SK-N-SH (cell line): Measurements from ENCODE around the gene ALDOA. TPM values are rescaled to one million over a fixed set of nuclear protein-coding genes. Genes with fewer than 3 reads are reported as not detected.

Experiments used
- CTCF ChIA-PET: fragments of 300-600, 350-600 bp; formaldehyde crosslinking; extraction: SDS; loops from one replicate; lab custom pipeline; 2021; lab: Yijun Ruan, JAX
- POLR2A ChIA-PET: fragments of 350-600 bp; sonication (Branson Sonifier 250); formaldehyde crosslinking; extraction: SDS; loops from one replicate; lab custom pipeline; 2020; ENCODE audit warnings: antibody characterized with exemption, inconsistent platforms; lab: Yijun Ruan, JAX
- DNase-seq: peaks from one replicate; pipeline ENCODE4 v3.0.0; 2012
- H2AFZ ChIP-seq: fragments of 200-600 bp; sonication (generic); 2 replicates; pipeline ENCODE4 v1.8.1; 2016; ENCODE audit warnings: antibody characterized with exemption, mild to moderate bottlenecking, low read depth
- H3F3A ChIP-seq: fragments of 200-600 bp; sonication (generic); replicated peaks from 2 replicates; pipeline ENCODE3; 2016; ENCODE audit warnings: antibody characterized with exemption, mild to moderate bottlenecking; ENCODE audit not compliant: insufficient read depth
- H3K27ac ChIP-seq, 2 experiments: fragments of 200-500 bp in 1 of 2; fragments of 200-600 bp in 1 of 2; sonication (Bioruptor generic) in 1 of 2; sonication (generic), shearing (Covaris generic) in 1 of 2; 2 replicates each; pipeline versions ENCODE4 v1.5.1 to v1.6.1; 2014 to 2016; ENCODE audit warnings: low read depth in 2 of 2, inconsistent platforms in 1 of 2, low read length in 1 of 2, mild to moderate bottlenecking in 1 of 2, mixed read lengths in 1 of 2
- H3K27me3 ChIP-seq: fragments of 200-600 bp; sonication (generic), shearing (Covaris generic); 2 replicates; pipeline ENCODE4 v1.6.1; 2016; ENCODE audit warnings: mixed run types; ENCODE audit not compliant: insufficient read depth
- H3K36me3 ChIP-seq, 2 experiments: fragments of 200-500 bp in 1 of 2; fragments of 200-600 bp in 1 of 2; sonication (Bioruptor generic) in 1 of 2; sonication (generic) in 1 of 2; replicated peaks in 1 of 2; 2 replicates each; pipeline versions ENCODE3 to v1.5.1; 2014 to 2016; ENCODE audit warnings: low read length in 1 of 2, mild to moderate bottlenecking in 1 of 2; ENCODE audit not compliant: insufficient read depth in 2 of 2, control insufficient read depth in 1 of 2
- H3K4me1 ChIP-seq, 2 experiments: fragments of 200-500 bp in 1 of 2; fragments of 200-600 bp in 1 of 2; sonication (Bioruptor generic) in 1 of 2; sonication (generic), shearing (Covaris generic) in 1 of 2; 2 replicates each; pipeline versions ENCODE4 v1.5.1 to v1.6.1; 2014 to 2016; ENCODE audit warnings: low read depth in 1 of 2, low read length in 1 of 2, mixed run types in 1 of 2; ENCODE audit not compliant: insufficient read depth in 2 of 2, control insufficient read depth in 1 of 2
- H3K4me2 ChIP-seq: fragments of 200-600 bp; sonication (generic), shearing (Covaris generic); 2 replicates; pipeline ENCODE4 v1.6.1; 2017; ENCODE audit warnings: mixed run types
- H3K4me3 ChIP-seq, 2 experiments: fragments of 200-500 bp in 1 of 2; fragments of 200-600 bp in 1 of 2; sonication (Bioruptor generic) in 1 of 2; sonication (generic), shearing (Covaris generic) in 1 of 2; 2 replicates each; pipeline versions ENCODE4 v1.5.1 to v1.8.1; 2014 to 2016; ENCODE audit warnings: low read depth in 2 of 2, inconsistent platforms in 1 of 2, low read length in 1 of 2, mild to moderate bottlenecking in 1 of 2, mixed read lengths in 1 of 2, moderate library complexity in 1 of 2
- H3K79me2 ChIP-seq: fragments of 200-600 bp; sonication (generic); 2 replicates; pipeline ENCODE4 v1.8.1; 2017; ENCODE audit warnings: mild to moderate bottlenecking; ENCODE audit not compliant: insufficient read depth
- H3K9ac ChIP-seq: fragments of 200-600 bp; sonication (generic); 2 replicates; pipeline ENCODE4 v1.6.1; 2017; ENCODE audit warnings: mixed run types
- H3K9me2 ChIP-seq: fragments of 200-600 bp; sonication (generic); 2 replicates; pipeline ENCODE4 v1.6.1; 2017; ENCODE audit warnings: mixed run types
- H3K9me3 ChIP-seq: fragments of 200-600 bp; sonication (generic); 2 replicates; pipeline ENCODE4 v1.6.1; 2017; ENCODE audit warnings: mixed run types, mild to moderate bottlenecking, moderate library complexity
- H4K20me1 ChIP-seq: fragments of 200-600 bp; sonication (generic); 2 replicates; pipeline ENCODE4 v1.6.1; 2017; ENCODE audit warnings: mild to moderate bottlenecking, mixed run types; ENCODE audit not compliant: insufficient read depth
- EZH2phosphoT487 ChIP-seq: fragments of 200-600 bp; sonication (generic); IDR thresholded peaks from 2 replicates; pipeline ENCODE4 v1.6.1; 2017; ENCODE audit warnings: low read depth, mixed run types, mild to moderate bottlenecking, antibody characterized with exemption, moderate library complexity, borderline replicate concordance
- MEF2A ChIP-seq: IDR thresholded peaks from 2 replicates; pipeline ENCODE4 v1.4.0; 2012; ENCODE audit warnings: low read depth, borderline replicate concordance
- POLR2AphosphoS5 ChIP-seq: IDR thresholded peaks from 2 replicates; pipeline ENCODE4 v1.6.1; 2012; ENCODE audit warnings: low read depth, low read length
- RCOR1 ChIP-seq: fragments of 150-350 bp; IDR thresholded peaks from 2 replicates; pipeline ENCODE4 v1.6.1; 2017; ENCODE audit warnings: antibody characterized with exemption, low read length
- SIN3A ChIP-seq: IDR thresholded peaks from 2 replicates; pipeline ENCODE4 v1.6.1; 2012; ENCODE audit warnings: low read depth, mild to moderate bottlenecking, low read length, moderate library complexity, borderline replicate concordance
- TCF12 ChIP-seq: IDR thresholded peaks from 2 replicates; pipeline ENCODE4 v1.4.0; 2012
- WGBS: methylation state at CpG from one replicate; pipeline ENCODE4 v1.1.6; 2017; ENCODE audit warnings: low lambda C conversion rate; 5-methylcytosine and 5-hydroxymethylcytosine counted together
- polyA plus RNA-seq, 3 experiments: library from polyadenylated mRNA; depleted of rRNA; stranded (reverse); fragments of >200 nt; gene quantifications; 2 replicates each; pipeline ENCODE4 v1.2.3, GENCODE V29; 2012
- TF ChIP-seq, protein P1 (sequence below): IDR thresholded peaks from 2 replicates; pipeline ENCODE4 v1.4.0; 2012; ENCODE audit warnings: low read depth, borderline replicate concordance
- TF ChIP-seq, protein P2 (sequence below): fragments of 150-350 bp; IDR thresholded peaks from 2 replicates; pipeline ENCODE4 v1.6.1; 2017; ENCODE audit warnings: antibody characterized with exemption, low read length, low read depth, borderline replicate concordance

ALDOA gene
- polyA plus RNA-seq, 1 of the 3 experiments (the other 2 are of a cell fraction), result 641 TPM

DNA sequence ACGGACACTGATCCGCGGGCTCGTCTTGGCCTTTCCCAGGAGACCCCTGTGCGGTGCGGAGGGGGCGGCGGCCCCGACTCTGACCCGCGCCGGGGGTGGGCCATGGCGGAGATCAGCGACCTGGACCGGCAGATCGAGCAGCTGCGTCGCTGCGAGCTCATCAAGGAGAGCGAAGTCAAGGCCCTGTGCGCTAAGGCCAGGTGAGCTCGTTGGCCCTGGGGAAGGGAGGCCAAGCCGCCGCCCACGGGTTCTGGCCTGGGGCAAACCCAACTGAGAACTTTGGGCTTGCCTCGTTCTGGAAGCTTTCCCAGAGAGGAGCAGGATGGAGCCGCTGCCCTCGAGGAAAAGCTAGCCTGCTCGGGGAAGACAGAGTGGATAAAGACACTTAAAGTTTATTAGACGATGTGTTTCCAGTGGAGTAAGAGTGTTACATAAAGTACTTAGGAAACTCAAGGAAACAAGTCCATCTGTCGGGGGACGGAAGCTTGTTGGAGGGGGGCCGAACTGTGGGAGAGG, 10.8 kb downstream of the ALDOA start:
- DNase-seq, result no peak
- WGBS, result under 1% methylated on average over 25 of the region's 33 CpGs
- Histone ChIP-seq H3K4me1 (peaks cover 5 to 18% of the 10 kb centered on the region in 2 experiments; a peak in 3 of 4 replicates), H3K27me3 (no peaks in the 10 kb centered on the region), H3K9me2 (no peaks in the 10 kb centered on the region), H3F3A (peaks cover 42% of the 10 kb centered on the region), H3K36me3 (peaks cover 38 to 44% of the 10 kb centered on the region in 2 experiments), H3K79me2 (peaks cover 72% of the 10 kb centered on the region), H3K4me2 (peak overlapping the region; percentile 89), H2AFZ (no peak overlapping the region), H3K27ac (peak overlapping the region; percentile 47 to 90; a peak in 3 of 4 replicates), H3K9ac (peak overlapping the region; percentile 88), H4K20me1 (peaks cover 46% of the 10 kb centered on the region), H3K4me3 (peak overlapping the region; percentile 76 to 78), H3K9me3 (no peaks in the 10 kb centered on the region)
- TF ChIP-seq EZH2phosphoT487 (no peak), MEF2A (no peak)
- TF ChIP-seq, protein P1, sequence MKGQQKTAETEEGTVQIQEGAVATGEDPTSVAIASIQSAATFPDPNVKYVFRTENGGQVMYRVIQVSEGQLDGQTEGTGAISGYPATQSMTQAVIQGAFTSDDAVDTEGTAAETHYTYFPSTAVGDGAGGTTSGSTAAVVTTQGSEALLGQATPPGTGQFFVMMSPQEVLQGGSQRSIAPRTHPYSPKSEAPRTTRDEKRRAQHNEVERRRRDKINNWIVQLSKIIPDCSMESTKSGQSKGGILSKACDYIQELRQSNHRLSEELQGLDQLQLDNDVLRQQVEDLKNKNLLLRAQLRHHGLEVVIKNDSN, result no peak
- ChIA-PET POLR2A (interaction anchor here (0.6 to 1.3 kb wide), 4 partner anchors 11 to 258 kb away, joined by 3 to 13 read pairs (median 4); partner anchors contain the start of genes ALDOA and TBX6), CTCF (interaction anchor here (1.0 to 4.4 kb wide), 3 partner anchors 8 to 60 kb away, joined by 3 to 31 read pairs (median 3); partner anchors contain the start of gene TBX6)

DNA sequence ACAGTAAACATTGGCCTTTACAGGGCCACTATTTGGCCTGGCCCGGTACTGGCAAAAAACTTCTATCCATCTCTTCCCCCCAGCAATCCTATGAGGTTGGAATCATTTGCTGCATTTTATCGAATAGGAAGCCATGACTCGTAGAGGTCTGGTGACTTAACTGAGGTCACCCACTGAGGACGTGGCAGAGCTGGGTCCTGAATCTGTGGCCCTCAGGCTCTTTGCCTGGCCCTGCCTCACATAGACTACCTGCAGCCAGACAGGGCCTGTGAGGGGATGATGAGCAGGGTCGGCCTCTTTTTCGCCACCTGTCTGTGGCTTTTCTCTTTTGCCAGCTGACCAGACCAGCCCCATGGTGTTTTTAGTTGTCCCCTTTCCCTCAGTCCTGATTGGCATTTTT, 12.1 kb downstream of the ALDOA start:
- peak overlapping the region in 1 of 2 experiments; percentile 90; a peak in 1 of 4 replicates for H3K27ac ChIP-seq
- H4K20me1 ChIP-seq, result peaks cover 43% of the 10 kb centered on the region
- H2AFZ ChIP-seq, result no peak overlapping the region
- POLR2A ChIA-PET, result interaction anchor here (3.0 kb wide), 1 partner anchor 14 kb away, joined by 10 read pairs; the partner anchor contains the start of gene TBX6
- peak overlapping the region; percentile 88; the same call in 1 of the 2 replicates for H3K9ac ChIP-seq
- TF ChIP-seq POLR2AphosphoS5 (no peak), MEF2A (no peak), SIN3A (no peak), RCOR1 (no peak), TCF12 (no peak)
- TF ChIP-seq, protein P2, sequence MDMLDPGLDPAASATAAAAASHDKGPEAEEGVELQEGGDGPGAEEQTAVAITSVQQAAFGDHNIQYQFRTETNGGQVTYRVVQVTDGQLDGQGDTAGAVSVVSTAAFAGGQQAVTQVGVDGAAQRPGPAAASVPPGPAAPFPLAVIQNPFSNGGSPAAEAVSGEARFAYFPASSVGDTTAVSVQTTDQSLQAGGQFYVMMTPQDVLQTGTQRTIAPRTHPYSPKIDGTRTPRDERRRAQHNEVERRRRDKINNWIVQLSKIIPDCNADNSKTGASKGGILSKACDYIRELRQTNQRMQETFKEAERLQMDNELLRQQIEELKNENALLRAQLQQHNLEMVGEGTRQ, result no peak
- TF ChIP-seq, all 33 proteins: peak for 0
- Histone ChIP-seq H3K27me3 (no peaks in the 10 kb centered on the region), H3K79me2 (peaks cover 78% of the 10 kb centered on the region), H3K9me2 (no peaks in the 10 kb centered on the region), H3K4me1 (peaks cover 5 to 18% of the 10 kb centered on the region in 2 experiments; a peak in 3 of 4 replicates), H3K36me3 (peaks cover 37% of the 10 kb centered on the region in 2 experiments), H3K4me2 (peak overlapping the region; percentile 89), H3F3A (peaks cover 34% of the 10 kb centered on the region), H3K4me3 (peak overlapping the region; percentile 76 to 78; a peak in 3 of 4 replicates), H3K9me3 (no peaks in the 10 kb centered on the region)
- WGBS, result 64% methylated on average over 6 of the region's 6 CpGs
- DNase-seq, result no peak
- CTCF ChIA-PET, result interaction anchor here (1.5 to 4.4 kb wide), 2 partner anchors 14 to 61 kb away, joined by 3 to 31 read pairs; partner anchors contain the start of gene TBX6
